ENCODE data around the gene OR11A1. TPM values are rescaled to one million over a fixed set of nuclear protein-coding genes. Genes with fewer than 3 reads are reported as not detected.

The OR11A1 gene
- total RNA-seq, 2 donors from 2014 or later, result not detected

DNA sequence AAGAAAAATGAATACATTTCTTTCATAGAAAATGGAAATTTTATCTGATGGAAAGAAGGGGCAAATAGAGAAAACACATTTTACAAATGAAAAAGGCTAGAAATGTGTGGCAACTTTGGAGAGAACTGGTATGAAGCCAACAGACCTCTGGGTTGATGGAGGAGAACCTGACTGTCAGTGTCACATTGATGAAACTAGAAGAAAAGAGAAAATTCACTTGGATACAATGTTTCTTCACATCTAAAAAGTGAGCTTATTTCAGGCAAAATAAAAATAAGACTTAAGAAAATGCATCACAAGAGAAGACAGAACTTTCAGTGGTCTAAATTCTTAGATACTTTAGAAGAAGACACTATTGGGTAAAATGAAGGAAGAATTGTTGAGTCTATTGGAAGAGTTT, 61.5 kb downstream of the OR11A1 start, which contains the start of gene OR12D2:
Gene OR12D2, plus strand, starts transcription at position 301 of the 400 bp plus-strand sequence. CDS start 1,069 bp downstream, outside the sequence.
- ATAC-seq (ENCODE audit: insufficient number of reproducible peaks, low FRiP score, low read depth), result no peak
- Histone ChIP-seq H3K36me3 (no peaks in the 10 kb centered on the region), H3K4me3 (no peak within 1 kb of the TSS), H3K27me3 (replicated peaks; ENCODE audit: insufficient read depth) (no peaks in the 10 kb centered on the region), H3K27ac (no peak within 1 kb of the TSS), H3K9me3 (no peaks in the 10 kb centered on the region), H3K4me1 (ENCODE audit: control insufficient read depth in 1 of 2, low read depth in 2 of 2) (no peaks in the 10 kb centered on the region)
- TF ChIP-seq, protein P1, sequence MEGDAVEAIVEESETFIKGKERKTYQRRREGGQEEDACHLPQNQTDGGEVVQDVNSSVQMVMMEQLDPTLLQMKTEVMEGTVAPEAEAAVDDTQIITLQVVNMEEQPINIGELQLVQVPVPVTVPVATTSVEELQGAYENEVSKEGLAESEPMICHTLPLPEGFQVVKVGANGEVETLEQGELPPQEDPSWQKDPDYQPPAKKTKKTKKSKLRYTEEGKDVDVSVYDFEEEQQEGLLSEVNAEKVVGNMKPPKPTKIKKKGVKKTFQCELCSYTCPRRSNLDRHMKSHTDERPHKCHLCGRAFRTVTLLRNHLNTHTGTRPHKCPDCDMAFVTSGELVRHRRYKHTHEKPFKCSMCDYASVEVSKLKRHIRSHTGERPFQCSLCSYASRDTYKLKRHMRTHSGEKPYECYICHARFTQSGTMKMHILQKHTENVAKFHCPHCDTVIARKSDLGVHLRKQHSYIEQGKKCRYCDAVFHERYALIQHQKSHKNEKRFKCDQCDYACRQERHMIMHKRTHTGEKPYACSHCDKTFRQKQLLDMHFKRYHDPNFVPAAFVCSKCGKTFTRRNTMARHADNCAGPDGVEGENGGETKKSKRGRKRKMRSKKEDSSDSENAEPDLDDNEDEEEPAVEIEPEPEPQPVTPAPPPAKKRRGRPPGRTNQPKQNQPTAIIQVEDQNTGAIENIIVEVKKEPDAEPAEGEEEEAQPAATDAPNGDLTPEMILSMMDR (IDR thresholded peaks at IDR 0.05), result no peak
- no peak for DNase-seq (ENCODE audit: low spot score)

DNA sequence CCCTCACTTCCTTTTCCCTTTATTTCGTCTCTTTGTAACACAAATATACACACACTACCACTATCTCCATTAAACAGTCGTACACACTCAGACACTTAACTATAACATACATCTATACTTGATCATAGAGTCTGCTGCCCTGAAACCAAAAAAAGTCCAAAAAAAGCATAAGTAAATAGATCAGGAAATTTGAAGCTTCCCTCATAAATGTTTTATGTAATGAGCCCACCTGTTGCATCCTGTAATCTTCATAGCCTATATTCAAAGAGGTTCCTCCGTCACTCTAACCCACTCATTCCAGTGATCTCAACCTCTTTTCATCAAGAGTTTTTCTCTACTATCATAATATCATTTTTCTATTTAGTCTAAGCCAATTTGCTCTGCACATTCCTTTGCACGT, 68.3 kb downstream of the OR11A1 start:
- no peak for DNase-seq (ENCODE audit: low spot score)
- ATAC-seq (ENCODE audit: insufficient number of reproducible peaks, low FRiP score, low read depth), result no peak
- no peaks in the 10 kb centered on the region for H3K4me1 ChIP-seq (ENCODE audit: control insufficient read depth in 1 of 2, low read depth in 2 of 2)
- TF ChIP-seq, protein P1 (IDR thresholded peaks at IDR 0.05), result no peak
- H3K9me3 ChIP-seq, result no peaks in the 10 kb centered on the region
- H3K4me3 ChIP-seq, result no peak overlapping the region
- H3K27me3 ChIP-seq (replicated peaks; ENCODE audit: insufficient read depth), result no peaks in the 10 kb centered on the region
- no peaks in the 10 kb centered on the region for H3K36me3 ChIP-seq
- no peak overlapping the region for H3K27ac ChIP-seq

DNA sequence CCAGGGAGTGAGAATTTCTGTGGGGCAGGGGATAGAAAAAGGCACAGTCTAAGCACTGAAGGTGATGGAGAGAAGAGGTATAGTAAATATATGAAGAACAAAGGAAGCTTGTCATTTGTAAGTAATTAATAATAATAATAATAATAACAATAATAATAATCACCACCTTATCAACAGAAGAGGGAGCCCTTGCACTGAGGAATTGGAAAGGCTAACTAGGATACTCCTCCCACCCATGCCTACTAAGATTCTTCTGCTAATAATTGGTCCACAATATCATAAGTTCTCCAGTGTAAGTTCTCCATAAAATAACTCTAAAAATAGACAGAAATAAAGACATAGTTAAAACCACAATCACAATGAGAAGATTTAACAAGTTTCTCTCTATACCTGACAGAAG, 80.9 kb downstream of the OR11A1 start:
- TF ChIP-seq, protein P1 (IDR thresholded peaks at IDR 0.05), result no peak

More for the DNA sequence above, 80.9 kb downstream of the OR11A1 start:
- H3K9me3 ChIP-seq, result no peaks in the 10 kb centered on the region
- no peak overlapping the region for H3K4me3 ChIP-seq
- no peak for DNase-seq (ENCODE audit: low spot score)
- H3K36me3 ChIP-seq, result no peaks in the 10 kb centered on the region
- no peaks in the 10 kb centered on the region for H3K4me1 ChIP-seq (ENCODE audit: control insufficient read depth in 1 of 2, low read depth in 2 of 2)
- no peak overlapping the region for H3K27ac ChIP-seq
- no peaks in the 10 kb centered on the region for H3K27me3 ChIP-seq (replicated peaks; ENCODE audit: insufficient read depth)
- ATAC-seq (ENCODE audit: insufficient number of reproducible peaks, low FRiP score, low read depth), result no peak

Other genes starting within 250 kb of the OR11A1 start
- not detected for gene OR14J1, start 155.4 kb downstream of the OR11A1 start, total RNA-seq
- not detected for gene OR5V1, start 88.2 kb downstream of the OR11A1 start, total RNA-seq
- gene OR12D3, start 81.8 kb downstream of the OR11A1 start, total RNA-seq, result not detected
- gene OR12D2, start 61.4 kb downstream of the OR11A1 start, total RNA-seq, result not detected
- gene OR12D1, start 42.1 kb downstream of the OR11A1 start, total RNA-seq, result not detected
- gene OR10C1, start 17.8 kb downstream of the OR11A1 start, total RNA-seq, result not detected
- not detected for gene OR2H1, start 84 bp upstream of the OR11A1 start, total RNA-seq
- not detected for gene MAS1L, start 30.9 kb upstream of the OR11A1 start, total RNA-seq
- not detected for gene UBD, start 102.7 kb upstream of the OR11A1 start, total RNA-seq
- not detected for gene OR2H2, start 128.1 kb upstream of the OR11A1 start, total RNA-seq
- gene GABBR1, start 176.1 kb upstream of the OR11A1 start, total RNA-seq, result 100 to 1,000 TPM in 1 of 2 donors, 10 to 100 TPM in 1; 63.2 to 112 TPM
- not detected for gene MOG, start 200.0 kb upstream of the OR11A1 start, total RNA-seq
- gene ZFP57, start 224.1 kb upstream of the OR11A1 start, total RNA-seq, result 1 to 10 TPM in 1 of 2 donors, not detected in 1; 3.2 TPM